GM18951 (cell line): ENCODE results near the gene CLDN5.

Source experiments
- POLR2A ChIP-seq: IDR thresholded peaks from 4 replicates; pipeline ENCODE4 v1.6.1; 2011; ENCODE audit warnings: mild to moderate bottlenecking; ENCODE audit not compliant: insufficient read length, insufficient read depth; ENCODE audit errors: extremely low read depth
- in situ Hi-C: fragments of 300-500 bp; cut with MboI; formaldehyde crosslinking; loops from one replicate; pipeline ENCODE4 v1.12.0; 2022; ENCODE audit warnings: low sequenced_read_pairs, mixed read lengths, inconsistent platforms; ENCODE audit not compliant: unreplicated experiment

CLDN5 gene

DNA sequence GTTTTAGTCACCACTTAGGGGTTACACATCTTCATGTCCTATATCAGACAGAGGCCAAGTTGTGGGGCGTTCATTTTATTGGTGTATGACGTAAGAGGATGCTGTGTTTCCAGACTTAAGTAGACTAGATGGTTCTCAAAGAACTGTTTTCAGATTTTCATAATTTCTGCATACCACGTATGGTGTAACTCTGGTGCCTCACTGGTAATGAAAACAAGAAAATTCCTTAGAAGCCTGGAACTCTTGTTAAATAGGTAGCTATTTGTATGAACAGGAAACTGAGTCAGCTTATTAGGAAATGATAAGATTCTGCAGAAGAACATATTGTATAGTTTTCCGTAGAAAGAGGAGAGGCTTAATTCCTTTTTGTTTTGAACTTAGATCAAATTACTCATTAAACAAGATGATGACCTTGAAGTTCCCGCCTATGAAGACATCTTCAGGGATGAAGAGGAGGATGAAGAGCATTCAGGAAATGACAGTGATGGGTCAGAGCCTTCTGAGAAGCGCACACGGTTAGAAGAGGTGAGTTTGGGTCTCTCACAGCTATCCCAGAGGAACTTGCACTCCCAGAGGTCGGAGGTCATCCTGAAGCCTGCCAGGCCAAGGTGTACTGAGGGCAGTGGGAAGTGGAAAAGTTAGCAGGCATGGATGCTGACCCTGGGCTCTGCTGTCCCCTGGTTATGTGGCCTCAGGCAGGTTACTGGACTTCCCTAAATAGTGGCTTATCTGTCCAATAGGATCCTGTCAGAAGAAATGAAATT is 40.5 kb downstream of the CLDN5 start:
- in situ Hi-C loops: no loop called here
- no peak for TF ChIP-seq POLR2A

DNA sequence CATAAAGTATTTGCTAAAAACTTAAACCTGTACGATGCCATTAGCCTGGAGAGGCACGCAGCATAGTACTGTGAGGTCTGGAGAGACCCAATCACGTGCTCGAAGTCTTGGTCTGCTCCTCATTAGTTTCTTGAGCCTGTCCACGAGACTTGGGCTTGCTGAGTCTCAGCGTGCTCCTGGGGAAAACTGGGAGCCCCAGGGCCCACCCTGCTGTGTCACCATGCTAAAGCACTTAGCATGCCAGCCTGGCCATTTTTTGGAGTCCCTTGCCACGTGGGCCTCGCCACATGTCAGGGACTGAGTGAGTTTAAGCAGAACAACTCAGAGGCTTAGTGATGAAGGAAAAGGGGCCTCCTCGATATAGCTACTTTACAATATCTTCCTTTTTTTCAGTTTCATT is 41.9 kb downstream of the CLDN5 start:
- TF ChIP-seq POLR2A: no peak
- in situ Hi-C loops: no loop called here

DNA sequence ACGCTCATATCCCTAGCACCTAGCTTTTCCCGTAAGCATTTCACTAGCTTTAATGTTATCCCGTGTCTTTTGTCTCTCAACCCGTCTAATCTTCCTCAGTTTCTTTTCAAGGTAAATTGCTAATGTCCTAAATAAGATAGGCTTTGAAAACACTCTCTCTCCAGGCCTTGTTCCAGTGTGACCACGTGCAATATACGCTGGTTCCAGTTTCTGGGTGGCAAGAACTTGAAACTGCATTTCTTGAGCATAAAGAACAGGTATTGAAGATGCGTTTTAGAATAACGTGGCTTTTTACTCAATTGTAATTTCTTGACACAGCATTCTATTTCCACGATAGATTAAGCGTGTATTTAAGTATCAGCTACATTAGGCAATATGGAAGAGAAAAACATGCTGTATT is 43.4 kb downstream of the CLDN5 start:
- in situ Hi-C loops: no loop called here
- TF ChIP-seq POLR2A: no peak

DNA sequence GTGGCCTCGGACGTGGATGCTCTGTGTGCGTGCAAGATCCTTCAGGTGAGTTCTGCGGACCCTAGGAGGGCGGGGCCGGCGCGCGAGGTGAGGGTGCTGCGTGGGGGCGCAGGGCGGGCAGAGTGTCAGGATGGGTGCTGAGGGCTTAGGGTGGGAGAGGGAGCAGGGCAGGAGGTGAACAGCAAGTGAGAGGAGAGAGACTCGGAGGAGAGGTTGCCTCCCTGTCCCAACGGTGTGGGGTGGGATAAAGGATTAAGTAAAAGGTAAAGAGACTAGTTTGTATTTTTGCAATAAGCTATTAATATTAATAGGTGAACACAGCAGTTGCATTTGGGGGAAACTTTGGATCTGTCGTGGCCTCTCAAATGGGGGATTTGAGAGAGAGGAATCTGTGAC is 44.0 kb downstream of the CLDN5 start:
- in situ Hi-C loops: no loop called here
- no peak for TF ChIP-seq POLR2A

DNA sequence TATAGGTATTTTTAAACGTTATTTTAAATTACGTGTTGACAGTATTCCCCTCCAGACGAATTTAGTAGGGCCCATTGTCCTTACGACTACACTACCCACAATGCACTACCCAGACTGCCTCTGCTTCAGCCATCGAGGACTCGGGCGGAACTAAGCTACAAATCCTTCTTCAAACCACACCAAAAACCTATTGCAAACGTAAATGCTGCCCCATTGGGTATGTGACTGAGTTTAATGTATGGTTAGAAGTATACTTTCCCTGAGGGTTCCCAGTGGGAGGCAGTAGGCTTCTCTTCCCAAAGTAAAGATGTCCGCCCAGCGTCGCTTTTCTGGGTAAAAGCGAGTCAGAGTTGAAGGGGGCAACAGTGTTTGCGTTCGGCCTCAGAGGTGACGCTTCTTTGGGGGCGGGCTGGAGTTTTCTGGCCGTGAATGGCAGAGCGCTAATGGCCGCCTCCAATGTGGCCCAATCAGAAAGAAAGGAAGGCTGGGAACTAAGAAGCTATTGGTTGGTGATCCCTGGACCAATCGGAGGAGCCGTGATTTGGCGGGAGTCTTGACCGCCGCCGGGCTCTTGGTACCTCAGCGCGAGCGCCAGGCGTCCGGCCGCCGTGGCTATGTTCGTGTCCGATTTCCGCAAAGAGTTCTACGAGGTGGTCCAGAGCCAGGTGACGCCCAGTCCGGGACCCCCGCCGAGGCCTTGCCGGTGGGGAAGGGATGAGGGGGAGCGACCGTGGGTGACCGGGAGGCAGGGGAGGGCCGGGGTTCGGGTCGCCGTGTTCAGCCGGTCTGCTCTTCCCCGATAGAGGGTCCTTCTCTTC is 44.6 kb downstream of the CLDN5 start, which contains the start of gene CDC45:
Gene CDC45 (plus strand): TSS at position 566 of the 818 bp plus-strand sequence. CDS start 49 bp downstream, at position 615.
- in situ Hi-C loops: no loop called here
- peak; percentile 62 for TF ChIP-seq POLR2A

DNA sequence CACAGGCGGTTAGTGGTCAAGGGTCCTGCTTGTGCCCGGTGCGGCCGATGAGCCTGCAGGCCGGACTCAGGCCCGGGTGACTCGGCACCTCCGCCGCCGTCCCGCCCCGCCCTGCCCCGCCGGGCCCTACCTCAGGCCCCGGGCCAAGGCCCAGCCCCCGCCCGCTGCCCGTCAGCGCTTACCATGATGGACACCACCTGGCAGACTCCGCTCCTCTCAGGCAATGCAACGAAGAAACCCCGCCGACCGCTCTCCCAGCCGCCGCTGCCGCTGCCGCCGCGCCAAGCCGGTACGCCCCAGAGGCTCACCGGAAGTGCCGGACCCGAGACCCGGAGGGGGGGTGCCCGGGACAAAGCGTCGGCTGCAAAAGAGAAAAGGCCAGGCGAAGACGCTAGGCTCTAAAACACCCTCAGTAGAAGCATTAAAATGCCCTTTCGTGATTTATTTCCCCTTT is 45.3 kb downstream of the CLDN5 start, which contains the start of gene UFD1:
Gene UFD1 (minus strand): TSS at position 293 of the 454 bp plus-strand sequence. CDS start 108 bp downstream, at position 185.
- in situ Hi-C loops: no loop called here
- peak; percentile 68 for TF ChIP-seq POLR2A

DNA sequence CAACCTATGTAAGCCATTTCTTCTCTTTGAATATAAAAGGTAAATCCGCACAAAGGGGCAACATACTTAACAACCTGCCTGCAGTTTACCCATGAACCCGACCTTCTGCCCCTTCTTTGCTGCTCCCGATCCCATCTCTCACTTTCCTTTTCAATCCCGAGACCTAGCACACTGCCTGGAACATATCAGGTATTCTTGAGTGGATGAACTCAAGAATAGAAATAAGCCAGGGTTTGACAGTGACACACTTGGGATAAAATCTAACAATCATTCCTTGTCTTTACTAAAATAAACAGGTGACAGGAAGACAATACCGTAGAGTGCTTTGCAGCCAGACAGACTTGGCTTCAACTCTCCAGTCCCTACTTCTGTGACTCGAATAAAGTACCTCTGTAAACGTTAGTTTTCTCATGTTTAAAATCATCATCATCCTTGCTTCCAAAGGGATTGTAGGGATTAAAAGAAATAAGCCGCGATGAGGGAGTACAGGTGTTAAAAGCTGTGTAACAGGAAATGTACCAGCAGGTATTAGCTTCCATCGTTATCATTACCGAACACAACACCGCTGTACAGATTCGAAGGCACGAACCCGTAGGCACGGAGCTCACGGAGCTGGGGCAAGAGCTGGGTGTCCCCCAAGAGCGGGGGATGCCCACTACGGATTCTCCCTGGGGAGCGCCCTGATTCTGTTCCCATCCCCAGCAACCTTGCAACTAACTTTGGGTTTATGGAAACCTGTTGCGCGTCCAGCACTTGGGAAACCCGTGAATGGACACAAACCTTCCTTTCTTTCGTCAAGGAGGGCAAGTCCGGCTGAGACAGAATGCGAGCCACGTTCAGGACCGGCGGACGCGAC is 45.9 kb downstream of the CLDN5 start:
- in situ Hi-C loops: no loop called here
- no peak for TF ChIP-seq POLR2A

DNA sequence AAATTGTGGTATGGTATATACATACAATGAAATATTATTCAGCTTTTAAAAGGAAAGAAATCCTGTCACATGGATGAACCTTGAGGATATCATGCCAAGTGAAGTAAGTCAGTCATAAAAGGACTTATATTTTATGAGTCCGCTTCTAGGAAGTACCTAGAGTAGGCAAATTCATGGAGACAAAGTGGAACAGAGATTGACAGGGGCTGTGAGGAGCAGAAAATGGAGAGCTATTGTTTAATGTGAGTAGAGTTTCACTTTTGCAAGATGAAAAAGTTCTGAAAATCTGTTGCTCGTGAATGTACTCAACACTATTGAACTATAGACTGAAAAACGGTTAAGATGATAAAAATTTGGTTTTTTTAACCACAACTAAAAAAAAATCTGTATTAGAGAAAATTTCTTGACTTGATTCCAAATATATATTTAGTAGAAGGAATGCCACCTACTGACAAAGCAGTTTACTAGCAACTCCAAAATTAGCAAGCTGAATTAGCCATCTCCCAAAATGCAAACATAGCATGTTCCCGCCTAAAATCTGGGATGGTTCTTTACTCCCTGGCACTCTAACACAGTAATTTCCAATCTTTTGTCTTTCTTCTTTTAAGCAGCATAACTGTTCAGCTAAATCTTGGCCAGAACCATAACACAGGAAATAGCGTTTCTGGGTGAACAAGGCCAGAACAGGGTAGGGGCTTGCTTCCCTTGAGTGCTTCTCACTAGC is 46.7 kb downstream of the CLDN5 start:
- in situ Hi-C loops: no loop called here
- no peak for TF ChIP-seq POLR2A

DNA sequence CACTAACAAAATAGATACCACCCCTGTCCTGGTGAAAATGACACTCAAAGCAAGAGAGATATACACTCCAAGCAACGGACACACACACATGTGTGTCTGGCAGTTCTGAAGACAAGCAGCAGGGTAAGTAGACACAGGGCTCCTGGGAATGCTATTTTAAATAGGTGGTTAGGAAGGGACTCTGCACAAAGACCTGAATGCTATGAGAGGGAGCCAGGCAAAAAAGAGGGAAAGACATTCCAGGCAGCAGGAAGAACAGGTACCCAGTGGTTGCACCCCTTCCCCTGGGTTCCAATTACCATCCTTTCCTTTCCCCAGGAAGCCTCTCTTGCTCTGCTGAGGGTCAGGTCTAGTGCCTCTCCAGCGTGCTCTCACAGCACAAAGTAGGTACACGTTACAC is 48.2 kb downstream of the CLDN5 start:
- no peak for TF ChIP-seq POLR2A
- in situ Hi-C loops: no loop called here

DNA sequence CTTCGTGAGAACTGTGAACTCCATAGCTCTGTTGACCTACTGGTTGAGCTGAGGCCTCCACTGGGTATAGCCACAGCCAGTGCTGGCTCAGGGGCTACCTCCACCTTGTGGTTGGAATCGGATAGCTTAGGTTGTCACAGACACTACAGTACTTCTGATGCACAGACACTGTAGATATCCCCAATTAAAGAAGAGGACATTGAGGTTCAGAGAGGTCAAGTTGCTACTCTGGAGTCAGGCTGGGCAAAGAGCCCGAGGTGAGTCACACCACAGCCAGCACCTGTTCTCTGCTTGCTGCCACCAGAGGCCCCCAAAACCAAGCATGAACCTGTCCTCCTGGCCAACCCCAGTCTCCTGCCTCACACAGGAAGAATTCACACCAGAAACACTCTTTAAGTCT is 50.6 kb downstream of the CLDN5 start:
- TF ChIP-seq POLR2A: no peak
- in situ Hi-C loops: no loop called here
